GM18861 (cell line): Measurements from ENCODE around the gene DOCK7.

Experiments used
- ATAC-seq: cut with Tn5 transposase; IDR thresholded peaks from one replicate; pipeline ENCODE4 v1.9.1; 2021; ENCODE audit not compliant: unreplicated experiment

DOCK7 gene

GRCh38 chr1:62462370-62462769 lies 225.8 kb downstream of the DOCK7 start:
- no peak for ATAC-seq

- ATAC-seq = no peak
Observed at GRCh38 chr1:62457955-62458354, 230.2 kb downstream of the DOCK7 start.

- ATAC-seq = no peak
Observed at GRCh38 chr1:62452951-62453350, 235.2 kb downstream of the DOCK7 start.

- no peak for ATAC-seq
Observed at GRCh38 chr1:62450301-62450700, 237.9 kb downstream of the DOCK7 start.

GRCh38 chr1:62448221-62448933 lies 239.8 kb downstream of the DOCK7 start:
- no peak for ATAC-seq

GRCh38 chr1:62444701-62445100 lies 243.5 kb downstream of the DOCK7 start:
- ATAC-seq = no peak

GRCh38 chr1:62439652-62440371 lies 248.4 kb downstream of the DOCK7 start:
- ATAC-seq = peak; percentile 39

- ATAC-seq = no peak
Observed at GRCh38 chr1:62438163-62438562, 250.0 kb downstream of the DOCK7 start.

GRCh38 chr1:62437273-62437940 lies 250.8 kb downstream of the DOCK7 start:
- ATAC-seq = peak; percentile 0

GRCh38 chr1:62436466-62437272 lies 251.5 kb downstream of the DOCK7 start, which contains the start of gene USP1:
USP1 (plus strand) TSS chr1:62437049; CDS start chr1:62439868, 2,819 bp downstream.
- ATAC-seq = peak; percentile 76

- ATAC-seq = no peak
Observed at GRCh38 chr1:62436039-62436465, 252.1 kb downstream of the DOCK7 start.

GRCh38 chr1:62435231-62436038 lies 252.8 kb downstream of the DOCK7 start:
- ATAC-seq = no peak

GRCh38 chr1:62434618-62435001 lies 253.6 kb downstream of the DOCK7 start:
- ATAC-seq = no peak

GRCh38 chr1:62433861-62434617 lies 254.1 kb downstream of the DOCK7 start:
- no peak for ATAC-seq

- no peak for ATAC-seq
Observed at GRCh38 chr1:62429581-62429980, 258.6 kb downstream of the DOCK7 start.

- ATAC-seq = no peak
Observed at GRCh38 chr1:62428351-62428750, 259.8 kb downstream of the DOCK7 start.

GRCh38 chr1:62426794-62427193 lies 261.4 kb downstream of the DOCK7 start:
- no peak for ATAC-seq

- ATAC-seq = no peak
Observed at GRCh38 chr1:62426237-62426636, 261.9 kb downstream of the DOCK7 start.

GRCh38 chr1:62425041-62425440 lies 263.1 kb downstream of the DOCK7 start:
- no peak for ATAC-seq
